NCI-H2227 treated with DMSO at 0.1 percent for 48 hours (cell line): ENCODE results near the gene GRIK3.

Source experiments
- DNase-seq: peaks from one replicate; lab custom pipeline; 2025; lab: John Stamatoyannopoulos, UW

Gene GRIK3

DNA sequence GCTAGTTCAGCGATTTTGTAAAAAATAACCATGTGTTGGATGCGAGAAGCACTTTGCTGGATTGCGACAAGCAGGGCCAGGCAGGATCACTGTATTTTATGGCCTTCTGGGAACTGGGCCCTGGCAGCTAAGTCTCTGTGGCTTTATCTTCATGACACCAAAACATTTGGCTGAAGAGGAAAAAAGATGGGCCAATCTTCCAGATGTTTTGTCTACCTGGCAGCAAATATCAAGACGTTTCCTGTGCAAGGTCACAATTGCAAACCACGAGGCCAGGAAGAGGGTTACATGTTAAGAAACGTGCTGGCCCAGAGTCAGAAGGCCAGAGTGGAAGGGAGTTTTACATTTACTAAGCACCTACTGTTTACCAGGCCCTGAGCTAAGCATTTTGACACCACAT is 22.1 kb downstream of the GRIK3 start:
- DNase-seq: no peak

DNA sequence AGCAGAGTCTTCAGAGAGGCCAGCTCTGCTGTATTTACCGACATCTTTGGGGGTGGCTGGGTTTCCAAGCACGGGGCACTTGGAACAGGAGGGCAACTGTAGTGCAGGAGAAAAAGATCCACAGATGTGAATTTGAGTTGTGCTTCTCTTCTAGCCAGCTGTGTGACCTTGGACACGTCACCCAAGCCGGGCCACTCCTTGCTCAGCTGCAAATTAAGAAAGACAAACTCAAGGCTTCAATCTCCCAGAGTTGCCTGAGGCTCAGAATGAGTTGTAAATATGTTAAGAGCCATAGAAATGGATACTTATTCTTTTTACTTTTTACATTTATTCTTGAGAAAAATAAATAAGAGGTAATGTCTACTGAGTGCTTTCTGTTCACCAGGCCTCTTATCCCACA is 24.3 kb downstream of the GRIK3 start:
- DNase-seq: no peak

DNA sequence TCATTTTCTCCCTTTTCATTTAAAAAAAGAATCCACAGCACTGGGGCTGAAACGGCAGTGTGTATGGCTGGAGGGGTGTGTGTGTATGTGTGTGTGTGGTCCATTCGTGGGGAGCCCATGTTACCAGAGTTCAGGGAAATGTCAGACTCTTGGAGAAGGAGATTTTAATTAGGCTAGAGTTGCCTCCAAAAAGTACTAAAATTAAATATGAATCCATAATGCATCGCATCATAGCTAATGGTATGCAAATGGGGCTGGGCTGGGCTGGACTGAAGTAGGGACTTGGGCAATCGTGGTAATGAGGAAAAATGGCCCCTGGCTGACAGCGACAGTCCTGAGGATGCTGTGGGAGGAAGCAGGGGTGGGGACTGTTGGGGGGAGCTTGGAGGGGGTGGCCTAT is 24.8 kb downstream of the GRIK3 start:
- DNase-seq: no peak

DNA sequence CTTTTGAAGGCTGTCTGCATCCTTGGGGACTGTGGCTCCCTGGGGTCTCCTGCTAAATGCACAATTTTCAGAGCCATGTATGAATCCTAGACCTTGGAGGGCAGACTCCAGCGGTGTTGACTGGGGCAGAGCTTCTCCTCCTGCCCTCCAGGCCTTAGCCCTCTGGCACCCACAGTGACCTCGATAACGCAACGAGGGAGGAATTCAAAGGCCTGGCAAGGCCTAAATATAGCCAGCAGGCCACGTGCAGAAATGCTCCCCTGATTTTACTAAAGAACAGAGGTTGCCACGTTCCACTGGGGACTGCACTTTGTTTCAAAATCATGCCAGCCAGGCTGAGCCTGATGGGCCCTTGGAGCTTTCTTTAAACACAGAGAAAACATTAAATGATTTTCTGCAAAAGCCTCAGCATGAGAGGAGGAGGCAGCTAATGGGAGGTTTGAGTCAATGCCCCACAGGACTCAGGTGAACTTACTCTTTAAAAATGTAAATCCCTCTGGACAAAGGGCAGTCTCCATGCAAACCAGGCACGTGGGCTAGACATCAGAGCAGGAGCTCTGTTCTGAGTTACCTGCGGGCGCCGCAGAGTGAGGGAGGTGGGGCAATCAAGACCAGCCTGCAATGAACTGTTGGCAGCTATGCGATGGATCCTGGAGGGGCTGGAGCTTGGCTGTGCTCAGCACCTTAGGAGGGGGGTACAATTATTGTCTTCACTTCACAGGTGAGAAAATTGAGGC is 28.0 kb downstream of the GRIK3 start:
- no peak for DNase-seq

DNA sequence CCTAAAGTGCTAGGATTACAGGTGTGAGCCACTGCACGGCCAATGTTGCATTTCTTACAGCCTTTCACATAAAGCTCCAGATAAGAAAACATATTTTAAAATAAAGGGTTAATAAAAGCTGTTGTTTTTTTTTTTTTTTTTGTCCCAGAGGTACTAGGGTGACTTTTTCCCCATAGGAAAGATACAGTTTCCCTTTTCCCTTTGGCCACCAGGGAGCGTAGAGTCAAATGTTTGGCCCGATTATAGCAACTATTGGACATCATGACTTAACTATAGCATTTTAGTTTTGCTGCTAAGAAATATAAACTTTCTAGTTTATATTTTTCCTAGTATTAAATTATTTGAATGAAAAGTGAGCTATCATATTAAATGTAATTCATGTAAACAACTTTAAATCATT is 31.4 kb downstream of the GRIK3 start:
- DNase-seq: no peak

DNA sequence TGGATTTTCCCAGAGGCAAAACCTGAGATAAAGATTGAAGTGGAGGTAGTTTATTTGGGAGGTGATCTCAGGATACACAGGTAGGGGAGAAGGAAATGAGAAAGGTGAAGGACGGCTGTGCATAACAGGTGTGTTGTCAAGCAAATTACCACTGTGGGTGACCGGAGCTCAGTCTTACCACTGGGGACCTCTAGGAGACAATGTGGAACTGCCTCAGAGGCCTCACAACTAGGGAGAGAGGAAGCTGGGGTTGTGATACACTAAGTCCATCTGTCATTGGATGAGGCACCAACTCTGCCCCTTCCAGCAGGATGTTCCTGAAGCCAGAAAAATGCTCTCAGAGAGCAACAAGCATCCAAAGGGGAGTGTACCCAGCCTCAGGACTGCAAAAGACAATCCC is 32.6 kb downstream of the GRIK3 start:
- no peak for DNase-seq

DNA sequence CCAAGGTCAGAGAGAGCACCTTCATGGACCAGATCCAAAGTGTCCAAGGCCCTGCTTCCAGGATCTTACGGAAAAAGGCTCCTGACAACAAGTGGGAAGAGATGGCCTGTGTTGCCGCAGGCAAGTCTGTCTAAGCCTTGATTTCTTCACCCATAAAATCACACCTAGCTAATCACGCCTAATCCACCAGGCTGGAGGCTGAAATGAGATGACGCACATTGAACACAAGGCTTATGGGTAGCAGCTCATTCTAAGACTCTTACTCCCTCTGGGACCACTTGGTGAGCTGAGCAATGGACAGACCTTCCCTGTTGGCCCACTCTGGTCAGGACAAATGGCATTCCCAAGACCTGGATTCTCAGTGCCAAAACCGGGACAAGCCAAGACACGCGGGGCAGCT is 38.2 kb downstream of the GRIK3 start:
- no peak for DNase-seq

DNA sequence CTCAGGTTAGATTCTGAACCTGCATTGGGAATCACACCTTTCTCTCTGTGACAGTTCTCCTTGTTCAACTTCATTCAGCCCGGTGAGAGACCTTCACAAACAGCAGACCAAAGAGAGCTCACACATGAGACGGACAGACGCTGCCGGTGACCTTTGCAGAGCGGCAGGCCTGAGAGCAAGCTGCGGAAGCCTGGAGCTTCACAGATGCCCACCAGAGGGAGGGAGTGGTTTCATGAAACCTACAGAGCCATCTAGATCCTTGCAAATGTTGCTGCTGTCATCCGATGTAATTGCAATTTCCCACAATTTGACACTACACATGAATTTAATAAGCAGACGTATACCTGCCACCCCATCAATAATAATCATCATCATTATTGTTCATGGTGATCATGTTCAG is 39.4 kb downstream of the GRIK3 start:
- no peak for DNase-seq

DNA sequence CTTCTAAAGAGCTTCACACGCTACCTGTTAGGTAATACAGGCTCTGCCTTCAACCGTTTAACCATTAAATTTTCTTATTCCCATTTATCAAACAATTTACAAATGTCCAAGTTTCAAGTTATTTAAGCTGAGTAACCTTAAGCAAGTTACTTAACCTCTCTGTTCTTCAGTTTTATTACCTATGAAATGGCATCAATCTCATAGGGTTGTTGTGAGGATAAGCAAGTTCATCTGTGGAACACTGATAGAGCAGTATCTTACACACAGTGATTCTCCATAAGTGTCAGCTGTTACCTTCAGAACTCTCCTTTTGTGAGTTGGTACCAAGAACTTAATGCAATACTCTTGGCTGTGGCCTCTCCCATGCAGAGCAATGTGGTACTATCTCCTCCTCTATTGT is 40.0 kb downstream of the GRIK3 start:
- DNase-seq: no peak

DNA sequence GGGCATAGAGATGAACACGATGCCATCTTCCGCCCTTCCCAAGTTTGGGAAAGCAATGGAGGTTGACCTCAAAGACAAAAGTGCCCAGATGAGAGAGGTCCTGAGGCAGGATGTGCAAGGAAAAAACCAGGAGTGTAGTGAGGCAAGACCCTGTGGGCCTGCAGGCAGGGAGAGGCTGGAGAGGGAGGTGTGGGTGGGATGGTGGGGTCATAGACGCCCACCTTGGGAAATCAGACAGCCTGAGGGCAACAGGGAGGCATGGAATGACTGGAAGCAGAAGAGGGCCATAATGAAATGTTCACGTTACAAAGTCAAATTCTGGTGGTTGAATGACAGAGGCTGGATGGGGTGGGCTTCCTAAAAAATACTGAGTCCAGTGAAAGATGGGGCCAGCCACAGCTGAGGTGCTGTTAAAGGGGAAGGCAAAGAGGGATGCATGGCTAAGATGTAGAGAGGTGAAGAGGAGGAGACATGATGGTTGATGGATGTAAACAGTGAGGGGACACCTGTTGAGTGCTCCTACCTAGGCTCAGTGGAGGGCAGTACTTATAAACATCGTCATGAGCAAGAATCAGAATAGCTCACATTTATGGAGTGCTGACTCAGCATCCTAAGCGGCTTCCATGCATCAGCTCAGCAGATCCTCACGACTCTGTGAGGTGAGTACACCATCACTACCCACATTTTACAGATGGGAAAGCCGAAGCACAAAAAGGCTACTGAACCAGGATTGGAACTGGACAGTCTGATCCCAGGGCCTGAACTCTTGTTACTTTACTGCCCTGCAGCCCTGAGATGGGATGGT is 42.0 kb downstream of the GRIK3 start:
- no peak for DNase-seq

DNA sequence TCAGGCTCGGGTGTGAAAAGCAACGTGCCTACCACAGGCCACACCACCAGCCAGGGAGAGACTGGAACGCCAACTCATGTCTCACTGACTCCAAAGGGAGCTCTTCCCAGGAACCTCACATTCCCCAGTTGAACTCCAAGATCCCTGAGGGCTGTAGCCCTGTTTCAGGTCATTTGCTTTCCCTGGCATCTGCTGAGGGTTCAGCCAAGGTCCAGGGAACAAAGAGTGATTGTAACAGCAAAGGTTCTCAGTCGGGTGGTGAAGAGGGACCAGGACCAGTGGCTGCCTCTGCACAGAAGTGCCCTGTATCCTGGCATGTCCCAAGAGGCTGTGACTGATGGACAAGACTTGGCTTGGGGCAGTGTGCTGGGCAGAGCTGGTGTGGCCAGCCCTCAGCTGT is 42.8 kb downstream of the GRIK3 start:
- DNase-seq: no peak

DNA sequence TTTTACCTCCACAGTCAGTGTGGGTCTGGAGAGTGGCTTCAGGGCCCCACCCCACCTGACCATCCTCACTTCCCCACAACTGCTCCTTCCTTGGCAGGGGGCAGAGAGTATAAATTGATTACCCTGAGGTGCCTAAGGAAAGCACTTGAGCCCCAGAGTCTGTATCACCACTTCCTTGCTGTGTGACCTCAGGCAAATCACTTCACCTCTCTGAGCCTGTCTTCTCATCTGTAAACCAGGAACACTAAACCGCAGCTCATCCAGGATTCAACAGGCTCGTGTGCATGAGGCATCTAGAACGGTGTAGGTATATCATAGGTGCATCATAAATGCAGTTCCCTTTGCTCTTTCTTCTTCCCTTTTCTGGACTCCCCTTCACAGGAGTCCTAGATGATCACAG is 43.4 kb downstream of the GRIK3 start:
- DNase-seq: no peak

DNA sequence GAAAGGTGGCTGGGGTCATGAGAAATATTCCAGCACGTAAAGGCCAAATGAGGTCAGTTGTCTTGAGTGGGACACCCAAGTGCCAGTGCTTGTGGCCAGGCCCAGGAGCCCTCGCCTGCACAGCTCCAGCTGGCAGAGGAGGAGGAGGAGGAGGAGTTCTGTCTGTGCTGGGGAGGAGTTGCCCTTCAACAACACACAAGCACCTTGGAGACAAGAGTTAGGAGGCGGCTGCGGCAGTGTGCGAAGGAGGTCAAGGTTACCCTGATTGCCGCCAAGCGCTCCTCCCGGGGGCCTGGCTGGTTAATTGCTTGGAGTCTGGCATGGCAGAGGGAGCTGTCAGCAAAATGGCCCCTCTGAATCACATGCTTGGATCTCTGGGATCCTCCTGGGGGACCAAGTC is 45.1 kb downstream of the GRIK3 start:
- peak; percentile 60 for DNase-seq

DNA sequence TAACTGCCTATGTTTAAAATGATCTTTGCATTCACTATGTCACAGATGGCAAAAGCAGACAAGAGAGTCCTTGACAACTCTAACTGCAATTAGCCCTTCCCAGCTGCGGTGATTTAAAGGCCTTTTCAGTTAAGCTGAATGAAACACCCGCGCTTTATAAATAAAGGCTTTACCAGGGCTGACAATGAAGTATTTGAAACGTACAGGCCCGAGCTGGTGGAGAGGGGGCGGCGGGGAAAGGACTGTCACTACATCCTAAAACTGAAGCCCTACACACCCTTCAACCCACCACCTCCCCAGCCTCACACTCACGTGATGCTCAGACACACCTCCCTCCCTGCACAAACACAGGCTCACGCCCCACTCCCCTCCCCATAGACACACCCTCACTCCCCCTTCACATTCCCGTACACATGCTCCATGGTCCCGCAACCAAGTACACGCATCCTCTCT is 45.5 kb downstream of the GRIK3 start:
- peak; percentile 60 for DNase-seq

DNA sequence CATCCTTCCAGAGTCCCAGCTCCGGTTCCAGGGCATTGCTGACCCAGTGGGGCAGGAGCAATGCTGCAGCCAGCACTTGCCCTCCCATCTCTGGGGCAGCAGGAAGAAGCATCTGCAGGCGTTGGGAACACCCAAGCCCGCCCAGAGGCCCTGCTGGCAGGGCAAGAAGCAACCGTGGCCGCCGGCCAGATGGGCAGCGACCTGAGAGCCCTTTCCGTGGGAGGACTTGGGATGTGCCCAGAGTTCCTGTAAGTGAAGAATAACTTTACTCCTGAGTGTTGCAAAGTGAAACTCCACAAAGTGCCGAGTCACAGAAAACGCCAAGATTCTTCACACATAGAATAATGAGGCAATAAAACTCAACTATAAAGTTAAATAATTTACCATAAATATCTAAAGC is 46.0 kb downstream of the GRIK3 start:
- DNase-seq: no peak

DNA sequence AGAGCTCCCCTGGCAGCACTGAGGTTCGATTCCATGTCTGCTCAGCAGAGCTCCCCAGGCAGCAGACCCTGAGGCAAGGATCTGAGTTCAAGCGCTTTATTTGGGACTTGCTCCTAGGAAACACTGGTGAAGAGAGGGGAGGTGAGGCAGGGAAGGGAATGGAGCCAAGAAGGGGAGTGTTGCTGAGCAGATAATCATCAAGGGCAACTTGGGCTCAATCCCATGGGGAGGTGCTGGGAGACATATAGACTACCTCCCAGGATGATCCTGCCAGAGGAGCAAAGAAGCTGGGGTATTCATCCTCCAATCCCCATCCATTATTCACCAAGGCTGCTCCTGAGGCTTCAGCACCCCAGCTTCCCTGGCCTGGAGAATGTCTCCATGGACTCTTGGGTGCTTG is 47.0 kb downstream of the GRIK3 start:
- no peak for DNase-seq

DNA sequence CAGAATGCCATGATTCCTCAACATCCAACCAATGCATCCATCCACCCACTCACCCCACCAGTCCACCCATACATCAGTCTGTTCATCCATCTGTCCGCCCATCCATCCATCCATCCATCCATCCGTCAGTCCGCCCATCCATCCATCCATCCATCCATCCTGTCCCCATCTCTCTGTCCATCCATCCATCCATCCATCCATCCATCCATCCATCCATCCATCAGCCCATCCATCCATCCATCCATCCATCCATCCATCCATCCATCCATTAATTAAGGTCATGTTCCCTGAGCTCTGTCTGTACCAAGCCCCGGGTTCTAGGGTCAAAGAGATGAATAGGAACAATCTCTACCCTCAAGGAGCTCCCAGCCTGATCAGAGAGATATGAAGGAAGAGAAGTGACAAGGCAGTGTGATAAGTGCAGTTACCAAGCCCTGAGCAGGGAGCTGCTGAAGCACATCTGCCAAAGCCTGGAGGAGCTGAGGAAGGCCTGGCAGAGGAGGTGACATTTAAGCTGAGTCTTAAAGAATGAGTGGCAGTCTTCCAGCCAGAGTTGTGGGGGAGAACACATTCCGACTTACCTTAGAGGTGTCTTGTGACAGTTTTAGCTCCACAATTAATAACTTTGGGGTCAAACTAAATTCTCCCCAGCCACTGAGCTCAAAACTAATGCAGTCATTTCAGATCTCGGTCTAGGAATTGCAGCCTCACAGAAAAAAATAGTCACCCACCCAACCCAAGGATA is 47.9 kb downstream of the GRIK3 start:
- DNase-seq: no peak

DNA sequence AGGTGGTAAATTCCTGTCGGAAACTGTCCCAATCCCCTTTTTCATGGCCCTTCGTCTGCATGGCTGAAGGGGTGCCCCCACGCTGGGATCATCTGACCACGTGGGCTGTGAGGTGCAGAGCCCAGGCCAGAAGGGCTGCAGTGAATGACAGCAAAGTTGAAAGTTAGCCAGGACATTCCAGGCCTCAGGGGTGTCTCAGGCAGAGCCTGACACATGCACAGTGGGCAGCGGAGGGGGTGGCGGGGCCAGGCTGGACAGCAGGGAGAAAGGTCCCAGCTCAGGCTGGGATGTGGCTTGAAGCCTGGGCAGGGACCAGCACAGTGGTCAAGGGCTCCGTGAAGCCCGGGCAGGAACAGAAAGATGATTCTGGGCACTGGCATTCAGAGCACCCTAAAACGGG is 49.6 kb downstream of the GRIK3 start:
- DNase-seq: no peak

DNA sequence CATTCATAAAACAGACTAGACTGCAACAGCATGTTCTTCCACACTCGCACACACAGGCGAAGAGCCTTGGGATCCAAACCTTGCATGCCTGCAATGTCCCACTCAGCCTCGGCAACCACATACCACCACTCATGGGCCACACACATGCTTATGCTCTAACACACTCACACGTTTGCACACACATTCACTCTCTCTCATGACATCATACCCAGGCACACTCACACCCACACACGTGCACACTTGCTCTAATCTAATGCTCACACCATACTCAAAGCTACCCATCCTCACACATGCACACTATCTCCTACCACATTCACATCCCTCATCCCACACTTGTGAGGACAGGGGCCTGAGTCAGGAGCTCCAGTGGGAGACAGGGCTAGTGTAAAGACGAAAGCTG is 50.3 kb downstream of the GRIK3 start:
- DNase-seq: no peak

DNA sequence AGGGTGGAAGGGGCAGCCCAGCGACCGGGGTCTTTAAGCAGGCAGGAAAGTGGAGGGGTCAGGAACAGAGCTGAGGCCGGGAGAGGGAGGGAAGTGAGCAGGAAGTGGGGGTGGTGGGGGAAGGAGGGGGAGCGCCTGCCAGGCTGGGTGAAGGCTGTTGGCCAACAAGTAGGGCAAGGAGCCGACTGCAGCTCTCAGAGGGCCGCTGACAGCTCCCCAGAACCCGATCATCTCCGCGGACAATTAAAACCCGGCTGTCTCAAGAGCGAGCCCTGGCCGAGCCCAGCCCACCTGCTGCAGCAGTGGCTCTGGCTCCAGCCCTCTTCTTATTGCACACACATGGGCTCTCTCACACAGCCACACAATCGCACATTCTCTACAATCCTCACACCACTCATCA is 51.6 kb downstream of the GRIK3 start:
- DNase-seq: peak; percentile 36

DNA sequence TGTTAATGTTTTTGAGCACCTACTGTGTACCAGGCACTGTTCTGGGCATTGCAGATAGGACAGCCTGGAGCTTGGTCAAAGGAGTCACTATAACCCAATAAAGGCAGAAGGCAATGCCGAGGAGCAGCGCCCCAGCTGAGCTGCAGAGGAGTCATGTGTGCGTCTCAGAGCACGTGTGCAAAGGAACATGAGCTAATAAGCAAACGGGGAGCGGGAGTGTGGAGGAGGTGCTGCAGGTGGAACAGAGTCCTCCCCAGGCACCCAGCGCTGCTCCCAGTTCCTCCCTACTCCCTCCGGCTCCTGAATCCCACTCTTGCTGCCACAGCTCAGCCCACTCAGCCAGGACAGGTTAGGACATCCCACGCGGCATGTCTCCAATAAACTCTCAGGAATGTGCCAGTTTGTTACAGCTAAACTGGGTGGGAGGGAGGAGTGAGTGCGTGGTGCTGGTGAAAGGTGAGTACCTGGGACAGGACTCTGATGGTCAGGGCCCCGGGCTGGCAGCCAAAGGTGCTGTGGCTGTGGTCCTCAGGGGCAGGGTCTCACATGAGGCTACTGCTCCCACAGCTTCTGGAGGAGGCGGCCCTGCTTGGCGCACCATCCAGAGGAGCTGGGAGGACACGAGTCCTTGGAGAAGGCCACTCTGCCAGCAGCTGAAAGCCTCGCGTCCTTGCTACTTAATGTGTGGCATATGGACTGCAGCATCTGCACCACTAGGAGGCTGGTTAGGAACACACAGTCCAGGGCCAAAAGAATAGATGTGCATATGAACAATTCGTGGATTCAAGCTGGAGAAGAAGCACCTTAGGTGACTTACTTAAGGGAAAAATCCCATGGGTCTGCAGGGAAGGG is 52.3 kb downstream of the GRIK3 start:
- peak; percentile 13 for DNase-seq

DNA sequence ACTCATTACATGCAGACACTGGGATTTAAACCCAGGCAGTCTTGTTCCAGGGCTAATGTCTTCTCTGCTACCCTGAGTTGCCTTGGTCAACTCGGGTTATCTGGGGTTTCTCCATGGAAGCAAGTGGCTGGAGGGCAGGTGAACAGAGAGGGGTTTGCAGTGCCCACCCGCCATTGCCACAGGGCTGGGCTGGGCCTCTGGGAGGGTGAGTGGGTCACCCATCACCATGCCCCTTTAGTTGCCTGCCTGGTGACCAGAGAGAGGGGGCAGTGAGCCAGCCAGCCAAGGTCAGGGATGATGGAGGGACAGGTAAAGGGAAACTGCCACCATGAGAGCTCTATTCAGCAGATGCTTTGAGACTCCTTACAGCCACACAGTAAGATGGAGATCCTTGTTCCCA is 53.2 kb downstream of the GRIK3 start:
- DNase-seq: no peak
